Hepatocyte (in vitro differentiated cells): ENCODE results near the gene ZSCAN5A. TPM values are rescaled to one million over a fixed set of nuclear protein-coding genes. Genes with fewer than 3 reads are reported as not detected.
"Not testable (repeated sequence)": the region's sequence is repeated elsewhere in the genome, so short reads cannot be mapped to it uniquely, and the experiment has no call there.

Experiments used
- DNase-seq: peaks from one replicate; pipeline ENCODE4 v3.0.0-alpha.2; 2016; ENCODE audit warnings: low spot score
- H2AFZ ChIP-seq: fragments of 200-600 bp; sonication (generic); 2 replicates; pipeline ENCODE4 v1.6.0; 2016; ENCODE audit warnings: antibody characterized with exemption, mild to moderate bottlenecking
- H3K27ac ChIP-seq: fragments of 200-600 bp; sonication (generic); 2 replicates; pipeline ENCODE4 v1.5.1; 2016; ENCODE audit warnings: mild to moderate bottlenecking
- H3K27me3 ChIP-seq: fragments of 200-600 bp; sonication (generic); 2 replicates; pipeline ENCODE4 v1.6.1; 2016
- H3K36me3 ChIP-seq: fragments of 200-600 bp; sonication (generic); replicated peaks from 2 replicates; pipeline ENCODE4 v1.5.1; 2016; ENCODE audit warnings: low read depth; ENCODE audit not compliant: insufficient read depth
- H3K4me1 ChIP-seq: fragments of 200-600 bp; sonication (generic); 2 replicates; pipeline ENCODE4 v1.5.1; 2016; ENCODE audit warnings: mild to moderate bottlenecking, moderate library complexity; ENCODE audit not compliant: insufficient read depth
- H3K4me2 ChIP-seq: fragments of 200-600 bp; sonication (generic); 2 replicates; pipeline ENCODE4 v1.6.0; 2016
- H3K4me3 ChIP-seq: fragments of 200-600 bp; sonication (generic); 2 replicates; pipeline ENCODE4 v1.5.1; 2016; ENCODE audit warnings: mild to moderate bottlenecking
- H3K79me2 ChIP-seq: fragments of 200-600 bp; sonication (generic); 2 replicates; pipeline ENCODE4 v1.6.0; 2017; ENCODE audit warnings: mild to moderate bottlenecking
- H3K9me2 ChIP-seq: fragments of 200-600 bp; sonication (generic); replicated peaks from 2 replicates; pipeline ENCODE4 v1.6.0; 2017; ENCODE audit warnings: mild to moderate bottlenecking; ENCODE audit not compliant: insufficient read depth
- H3K9me3 ChIP-seq: fragments of 200-600 bp; sonication (generic); 2 replicates; pipeline ENCODE4 v1.5.1; 2016; ENCODE audit warnings: low read depth, mild to moderate bottlenecking
- H4K20me1 ChIP-seq: fragments of 200-600 bp; sonication (generic); 2 replicates; pipeline ENCODE4 v1.6.0; 2016; ENCODE audit warnings: mild to moderate bottlenecking; ENCODE audit not compliant: insufficient read depth, poor library complexity, severe bottlenecking
- EZH2 ChIP-seq: fragments of 200-600 bp; sonication (generic); IDR thresholded peaks from 2 replicates; pipeline ENCODE4 v1.6.1; 2016; ENCODE audit warnings: antibody characterized with exemption, mild to moderate bottlenecking, borderline replicate concordance
- EZH2phosphoT487 ChIP-seq: fragments of 200-600 bp; sonication (generic); IDR thresholded peaks from one replicate; pipeline ENCODE4 v1.6.1; 2018; ENCODE audit warnings: antibody characterized with exemption, mild to moderate bottlenecking, low read depth, moderate library complexity; ENCODE audit not compliant: unreplicated experiment, severe bottlenecking
- WGBS: methylation state at CpG from one replicate; pipeline ENCODE4 v1.1.6; 2016; ENCODE audit warnings: low lambda C conversion rate; ENCODE audit errors: missing lambda C conversion rate; 5-methylcytosine and 5-hydroxymethylcytosine counted together
- polyA plus RNA-seq: library from polyadenylated mRNA; unstranded; fragments of >200 nt; fragmentation: Nextera tagmentation; extraction: Ambion mirVana; gene quantifications from 2 replicates; pipeline ENCODE4 v1.2.1, GENCODE V29; 2016
- total RNA-seq: library from RNA; depleted of rRNA; stranded (reverse); fragments of >200 nt; gene quantifications from 2 replicates; pipeline ENCODE4 v1.2.3, GENCODE V29; 2014
- TF ChIP-seq, protein P1 (sequence below): fragments of 200-600 bp; sonication (generic); IDR thresholded peaks from 2 replicates; pipeline ENCODE4 v1.5.1; 2016; ENCODE audit warnings: antibody characterized with exemption, mild to moderate bottlenecking; ENCODE audit not compliant: poor library complexity

ZSCAN5A gene
- total and polyA plus RNA-seq, 2 experiments from 2014 or later: 7.3 to 10.6 TPM

- no peak overlapping the region for H3K4me2 ChIP-seq
- TF ChIP-seq EZH2 (no peak), EZH2phosphoT487 (no peak)
- TF ChIP-seq, protein P1, sequence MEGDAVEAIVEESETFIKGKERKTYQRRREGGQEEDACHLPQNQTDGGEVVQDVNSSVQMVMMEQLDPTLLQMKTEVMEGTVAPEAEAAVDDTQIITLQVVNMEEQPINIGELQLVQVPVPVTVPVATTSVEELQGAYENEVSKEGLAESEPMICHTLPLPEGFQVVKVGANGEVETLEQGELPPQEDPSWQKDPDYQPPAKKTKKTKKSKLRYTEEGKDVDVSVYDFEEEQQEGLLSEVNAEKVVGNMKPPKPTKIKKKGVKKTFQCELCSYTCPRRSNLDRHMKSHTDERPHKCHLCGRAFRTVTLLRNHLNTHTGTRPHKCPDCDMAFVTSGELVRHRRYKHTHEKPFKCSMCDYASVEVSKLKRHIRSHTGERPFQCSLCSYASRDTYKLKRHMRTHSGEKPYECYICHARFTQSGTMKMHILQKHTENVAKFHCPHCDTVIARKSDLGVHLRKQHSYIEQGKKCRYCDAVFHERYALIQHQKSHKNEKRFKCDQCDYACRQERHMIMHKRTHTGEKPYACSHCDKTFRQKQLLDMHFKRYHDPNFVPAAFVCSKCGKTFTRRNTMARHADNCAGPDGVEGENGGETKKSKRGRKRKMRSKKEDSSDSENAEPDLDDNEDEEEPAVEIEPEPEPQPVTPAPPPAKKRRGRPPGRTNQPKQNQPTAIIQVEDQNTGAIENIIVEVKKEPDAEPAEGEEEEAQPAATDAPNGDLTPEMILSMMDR: no peak
- no peak for DNase-seq
- H3K79me2 ChIP-seq: no peaks in the 10 kb centered on the region
- H3K27ac ChIP-seq: no peak overlapping the region
- H3K9me3 ChIP-seq: no peaks in the 10 kb centered on the region
- no peak overlapping the region for H2AFZ ChIP-seq
- 82% methylated on average over 12 of the region's 12 CpGs for WGBS
- no peaks in the 10 kb centered on the region for H3K4me1 ChIP-seq
- H3K4me3 ChIP-seq: no peak overlapping the region
- H3K27me3 ChIP-seq: no peaks in the 10 kb centered on the region
- no peaks in the 10 kb centered on the region for H3K36me3 ChIP-seq
- H4K20me1 ChIP-seq: no peaks in the 10 kb centered on the region
- H3K9me2 ChIP-seq: no peaks in the 10 kb centered on the region
Measured at GRCh38 chr19:56209091-56209490, 105.5 kb downstream of the ZSCAN5A start.

GRCh38 chr19:56207581-56207980, 107.1 kb downstream of the ZSCAN5A start:
- not testable (repeated sequence) for H3K4me1 ChIP-seq, H3K79me2 ChIP-seq, H3K4me3 ChIP-seq, H3K9me2 ChIP-seq, H3K36me3 ChIP-seq, H3K27ac ChIP-seq, H3K9me3 ChIP-seq, DNase-seq, H3K27me3 ChIP-seq, H3K4me2 ChIP-seq, H4K20me1 ChIP-seq, H2AFZ ChIP-seq
- WGBS: 69% methylated on average over 5 of the region's 5 CpGs

- H3K27me3 ChIP-seq: no peaks in the 10 kb centered on the region
- no peaks in the 10 kb centered on the region for H3K79me2 ChIP-seq
- no peak within 1 kb of the TSS for H2AFZ ChIP-seq
- no peak within 1 kb of the TSS for H3K4me2 ChIP-seq
- 77% methylated on average over 3 of the region's 3 CpGs for WGBS
- TF ChIP-seq EZH2 (no peak), EZH2phosphoT487 (no peak)
- TF ChIP-seq, protein P1: no peak
- no peaks in the 10 kb centered on the region for H3K9me2 ChIP-seq
- no peaks in the 10 kb centered on the region for H3K9me3 ChIP-seq
- no peaks in the 10 kb centered on the region for H3K36me3 ChIP-seq
- H3K4me3 ChIP-seq: no peak within 1 kb of the TSS
- H4K20me1 ChIP-seq: no peaks in the 10 kb centered on the region
- no peaks in the 10 kb centered on the region for H3K4me1 ChIP-seq
- no peak within 1 kb of the TSS for H3K27ac ChIP-seq
- no peak for DNase-seq
Measured at GRCh38 chr19:56201973-56202372, 112.7 kb downstream of the ZSCAN5A start, which contains the start of gene ZSCAN5C. Gene ZSCAN5C (plus strand): TSS chr19:56202273. CDS start chr19:56205914, 3,641 bp downstream.

- Histone ChIP-seq H3K36me3 (no peaks in the 10 kb centered on the region), H3K4me3 (no peak overlapping the region), H3K27ac (no peak overlapping the region), H3K27me3 (no peaks in the 10 kb centered on the region), H3K79me2 (no peaks in the 10 kb centered on the region), H3K9me3 (no peaks in the 10 kb centered on the region), H3K4me1 (no peaks in the 10 kb centered on the region), H4K20me1 (no peaks in the 10 kb centered on the region), H2AFZ (no peak overlapping the region), H3K9me2 (no peaks in the 10 kb centered on the region), H3K4me2 (no peak overlapping the region)
- whole genome bisulfite sequencing: 69% methylated on average over 7 of the region's 7 CpGs
- no peak for DNase-seq
- TF ChIP-seq, protein P1: no peak
Measured at GRCh38 chr19:56199687-56200086, 115.0 kb downstream of the ZSCAN5A start.

DNA sequence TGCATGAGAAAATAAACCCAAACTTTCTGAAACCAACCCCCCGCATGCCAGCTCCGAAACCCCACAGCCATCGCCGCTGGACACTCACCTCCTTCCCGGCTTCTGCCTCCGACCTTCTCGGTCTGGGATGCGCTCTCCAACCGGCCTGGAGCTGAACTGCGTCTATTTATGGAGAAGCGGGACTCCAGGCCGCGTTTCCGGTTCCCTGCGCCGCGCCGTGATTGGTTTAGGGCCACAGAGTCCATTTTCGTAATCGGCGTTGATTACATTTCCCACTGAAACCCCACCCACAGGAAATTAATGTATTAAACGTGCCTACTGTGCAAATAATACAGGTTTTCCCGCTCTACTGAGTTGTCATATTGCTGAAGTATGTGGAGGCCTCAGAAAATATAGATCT, 117.0 kb downstream of the ZSCAN5A start, which contains the start of gene ZSCAN5B:
TSS of gene ZSCAN5B (minus strand) at position 138 of the 400 bp plus-strand sequence. CDS start 4,731 bp downstream, outside the sequence.
- 88% methylated on average over 17 of the region's 23 CpGs for WGBS
- H3K9me2 ChIP-seq, H3K4me1 ChIP-seq: not testable (repeated sequence)

More for the DNA sequence above, 117.0 kb downstream of the ZSCAN5A start, which contains the start of gene ZSCAN5B:
- not testable (repeated sequence) for H3K4me3 ChIP-seq, H3K79me2 ChIP-seq, H3K27ac ChIP-seq, H3K4me2 ChIP-seq, H4K20me1 ChIP-seq, H3K36me3 ChIP-seq, H2AFZ ChIP-seq, H3K9me3 ChIP-seq, H3K27me3 ChIP-seq, DNase-seq
